OCI-LY7 (cell line): ENCODE data around the gene NEK9. TPM values are rescaled to one million over a fixed set of nuclear protein-coding genes. Genes with fewer than 3 reads are reported as not detected.

Experiments used
- BruUV-seq: library from RNA; stranded (reverse); fragments of 400-500 nt; replicated peaks from 2 replicates; lab custom pipeline; 2021; lab: Mats Ljungman, UMichigan
- CTCF ChIA-PET: fragments of 300-600 bp; sonication (Branson Sonifier 250); formaldehyde crosslinking; loops from one replicate; lab custom pipeline; 2022; ENCODE audit warnings: antibody characterized with exemption; ENCODE audit not compliant: unreplicated experiment; lab: Charles Lee
- POLR2A ChIA-PET: fragments of 300-600 bp; sonication (Branson Sonifier 250); formaldehyde crosslinking; loops from one replicate; lab custom pipeline; 2022; ENCODE audit warnings: antibody characterized with exemption; lab: Charles Lee
- DNase-seq: peaks from one replicate; pipeline ENCODE4 v3.0.0-alpha.2; 2015; ENCODE audit warnings: low spot score
- H2AFZ ChIP-seq: fragments of 200-600 bp; sonication (generic), shearing (Covaris generic); 2 replicates; pipeline ENCODE4 v1.6.1; 2014; ENCODE audit warnings: mild to moderate bottlenecking, antibody characterized with exemption, low read length, moderate library complexity
- H3K27ac ChIP-seq: fragments of 200-600 bp; sonication (generic); 2 replicates; pipeline ENCODE4 v1.5.1; 2014; ENCODE audit warnings: mixed run types, low read depth, mild to moderate bottlenecking, moderate library complexity, low read length, inconsistent platforms; ENCODE audit not compliant: poor library complexity, severe bottlenecking
- H3K36me3 ChIP-seq: fragments of 200-600 bp; sonication (generic); 2 replicates; pipeline ENCODE4 v1.6.1; 2014; ENCODE audit warnings: mild to moderate bottlenecking, antibody characterized with exemption, low read length, moderate library complexity, mixed read lengths; ENCODE audit not compliant: insufficient read depth
- H3K4me1 ChIP-seq: fragments of 200-600 bp; sonication (generic); 2 replicates; pipeline ENCODE4 v1.5.1; 2014; ENCODE audit warnings: mild to moderate bottlenecking, low read length; ENCODE audit not compliant: insufficient read depth, poor library complexity, severe bottlenecking
- H3K4me2 ChIP-seq: fragments of 200-600 bp; sonication (generic); 2 replicates; pipeline ENCODE4 v1.6.1; 2014; ENCODE audit warnings: mild to moderate bottlenecking, low read length
- H3K4me3 ChIP-seq: fragments of 200-600 bp; sonication (generic); 2 replicates; pipeline ENCODE4 v1.5.1; 2014; ENCODE audit warnings: mild to moderate bottlenecking, low read depth, low read length; ENCODE audit not compliant: poor library complexity, severe bottlenecking
- H3K79me2 ChIP-seq: fragments of 200-600 bp; sonication (generic); 2 replicates; pipeline ENCODE4 v1.6.1; 2016; ENCODE audit warnings: low read depth, mild to moderate bottlenecking, low read length, moderate library complexity, mixed read lengths; ENCODE audit not compliant: insufficient read depth
- H3K9me2 ChIP-seq: fragments of 200-600 bp; sonication (generic); 2 replicates; pipeline ENCODE4 v1.6.1; 2016; ENCODE audit warnings: mild to moderate bottlenecking, low read length, mixed read lengths; ENCODE audit not compliant: insufficient read depth
- H3K9me3 ChIP-seq: fragments of 200-600 bp; sonication (generic); 2 replicates; pipeline ENCODE4 v1.6.1; 2014; ENCODE audit warnings: mild to moderate bottlenecking, mixed run types, low read length, mixed read lengths
- H4K20me1 ChIP-seq: fragments of 200-600 bp; sonication (generic); 2 replicates; pipeline ENCODE4 v1.6.1; 2014; ENCODE audit warnings: mild to moderate bottlenecking, antibody characterized with exemption, low read length, moderate library complexity, mixed read lengths; ENCODE audit not compliant: insufficient read depth
- EZH2phosphoT487 ChIP-seq: fragments of 200-600 bp; sonication (generic); IDR thresholded peaks from 2 replicates; pipeline ENCODE4 v1.6.1; 2018; ENCODE audit warnings: low read depth, borderline replicate concordance, mild to moderate bottlenecking, mixed run types, antibody characterized with exemption, low read length, moderate library complexity, mixed read lengths
- intact Hi-C: fragments of 100-400 bp; cut with micrococcal nuclease; formaldehyde crosslinking; loops from one replicate; pipeline ENCODE4 v1.10.0; 2022; ENCODE audit not compliant: unreplicated experiment
- total RNA-seq, 2 experiments: library from RNA; depleted of rRNA in 1 of 2; stranded (reverse); fragments of >200 nt in 1 of 2; shearing (Covaris generic) in 1 of 2; gene quantifications; 2 replicates each; pipeline ENCODE4 v1.2.3, GENCODE V29; 2014 to 2022
- TF ChIP-seq, protein P1 (sequence below): fragments of 200-600 bp; sonication (generic); conservative IDR thresholded peaks from 2 replicates; pipeline ENCODE4 v1.5.1; 2014; ENCODE audit warnings: mild to moderate bottlenecking, antibody characterized with exemption, low read length, moderate library complexity, mixed read lengths

The NEK9 gene
- total RNA-seq, 2 experiments from 2014 or later, result 58.3 to 86.4 TPM

GRCh38 chr14:75132382-75133086, 5.7 kb upstream of the NEK9 start:
- Histone ChIP-seq H4K20me1 (no peaks in the 10 kb centered on the region), H3K36me3 (peaks cover 57% of the 10 kb centered on the region), H3K4me3 (no peak overlapping the region), H3K4me1 (peaks cover 15% of the 10 kb centered on the region), H3K9me3 (peaks cover 11% of the 10 kb centered on the region; the same call in 1 of the 2 replicates), H2AFZ (no peak overlapping the region), H3K4me2 (no peak overlapping the region), H3K9me2 (no peaks in the 10 kb centered on the region), H3K79me2 (peaks cover 24% of the 10 kb centered on the region), H3K27ac (no peak overlapping the region)
- CTCF ChIA-PET, result interaction anchor here (1.2 kb wide), 1 partner anchor 163 kb away, joined by 3 read pairs; no protein-coding TSS in a partner anchor
- DNase-seq, result peak; percentile 82
- TF ChIP-seq, protein P1, sequence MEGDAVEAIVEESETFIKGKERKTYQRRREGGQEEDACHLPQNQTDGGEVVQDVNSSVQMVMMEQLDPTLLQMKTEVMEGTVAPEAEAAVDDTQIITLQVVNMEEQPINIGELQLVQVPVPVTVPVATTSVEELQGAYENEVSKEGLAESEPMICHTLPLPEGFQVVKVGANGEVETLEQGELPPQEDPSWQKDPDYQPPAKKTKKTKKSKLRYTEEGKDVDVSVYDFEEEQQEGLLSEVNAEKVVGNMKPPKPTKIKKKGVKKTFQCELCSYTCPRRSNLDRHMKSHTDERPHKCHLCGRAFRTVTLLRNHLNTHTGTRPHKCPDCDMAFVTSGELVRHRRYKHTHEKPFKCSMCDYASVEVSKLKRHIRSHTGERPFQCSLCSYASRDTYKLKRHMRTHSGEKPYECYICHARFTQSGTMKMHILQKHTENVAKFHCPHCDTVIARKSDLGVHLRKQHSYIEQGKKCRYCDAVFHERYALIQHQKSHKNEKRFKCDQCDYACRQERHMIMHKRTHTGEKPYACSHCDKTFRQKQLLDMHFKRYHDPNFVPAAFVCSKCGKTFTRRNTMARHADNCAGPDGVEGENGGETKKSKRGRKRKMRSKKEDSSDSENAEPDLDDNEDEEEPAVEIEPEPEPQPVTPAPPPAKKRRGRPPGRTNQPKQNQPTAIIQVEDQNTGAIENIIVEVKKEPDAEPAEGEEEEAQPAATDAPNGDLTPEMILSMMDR, result peak; percentile 96
- no peak for TF ChIP-seq EZH2phosphoT487
- intact Hi-C loops, result loop anchor here (1.0 to 5.0 kb wide), 3 partner anchors 100 to 171 kb away; no protein-coding TSS in a partner anchor
- BruUV-seq, result no TSS peak
- POLR2A ChIA-PET, result interaction anchor here (0.6 to 0.8 kb wide), 2 partner anchors 42 to 152 kb away, joined by 3 to 4 read pairs; no protein-coding TSS in a partner anchor

DNA sequence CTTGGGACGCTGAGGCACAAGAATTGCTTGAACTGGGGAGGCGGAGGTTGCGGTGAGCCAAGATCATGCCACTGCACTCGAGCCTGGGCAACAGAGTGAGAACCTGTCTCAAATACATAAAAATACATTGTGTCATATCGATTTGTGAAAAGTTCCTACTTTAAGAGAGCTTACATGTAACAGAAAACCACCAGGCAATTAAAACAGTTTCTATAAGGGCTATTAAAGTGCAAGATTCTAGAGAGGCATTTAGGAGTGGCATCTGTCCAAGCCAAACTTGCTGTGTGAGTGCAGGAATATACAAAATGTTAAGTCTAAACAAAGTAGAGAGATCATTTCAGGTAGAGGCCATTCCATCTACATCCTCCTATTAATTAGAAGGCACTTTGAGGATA, 1.7 kb upstream of the NEK9 start:
- ChIA-PET CTCF (interaction anchor here (1.0 kb wide), 1 partner anchor 175 kb away, joined by 3 read pairs; no protein-coding TSS in a partner anchor), POLR2A (interaction anchor here (0.6 to 1.2 kb wide), 5 partner anchors 12 to 1440 kb away, joined by 3 to 8 read pairs (median 4); no protein-coding TSS in a partner anchor)
- intact Hi-C loops, result no loop called here
- Histone ChIP-seq H3K4me1 (peaks cover 28% of the 10 kb centered on the region), H3K79me2 (peaks cover 47% of the 10 kb centered on the region), H3K36me3 (peaks cover 40% of the 10 kb centered on the region), H3K4me3 (peak overlapping the region; percentile 78), H3K27ac (no peak overlapping the region), H4K20me1 (peaks cover 11% of the 10 kb centered on the region; the same call in 1 of the 2 replicates), H3K9me3 (0 out of 2 replicates have a peak, but pooled peaks cover 4% of the 10 kb centered on the region), H3K4me2 (peak overlapping the region; percentile 95), H3K9me2 (no peaks in the 10 kb centered on the region), H2AFZ (no peak overlapping the region)
- no peak for TF ChIP-seq EZH2phosphoT487
- TF ChIP-seq, protein P1, result no peak
- no TSS peak for BruUV-seq
- no peak for DNase-seq
